Measurements from ENCODE around the gene SASH1. TPM values are rescaled to one million over a fixed set of nuclear protein-coding genes. Genes with fewer than 3 reads are reported as not detected.

Gene SASH1
- total RNA-seq, 1 donor from 2014 or later: 75.7 TPM

DNA sequence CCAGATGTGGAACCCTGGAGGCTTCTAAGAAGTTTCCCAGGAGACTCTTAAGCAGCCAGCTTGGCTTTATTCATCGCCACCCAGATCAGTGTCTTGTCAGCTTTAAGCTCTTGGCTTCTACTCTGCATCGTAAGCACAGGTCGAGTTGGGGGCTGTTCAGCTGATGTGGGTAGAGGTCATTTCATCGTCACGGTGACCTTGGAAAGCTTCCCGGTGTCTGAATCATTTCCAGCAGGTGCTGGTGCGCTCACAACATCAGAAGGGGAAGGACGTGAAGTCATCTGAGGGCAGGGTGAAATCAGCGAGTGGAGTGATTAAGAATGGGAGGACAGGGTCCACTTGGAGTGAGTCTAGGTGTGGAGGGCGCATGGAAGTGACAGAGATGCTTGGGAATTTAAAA is 112.6 kb downstream of the SASH1 start:
- TF ChIP-seq, protein P1, sequence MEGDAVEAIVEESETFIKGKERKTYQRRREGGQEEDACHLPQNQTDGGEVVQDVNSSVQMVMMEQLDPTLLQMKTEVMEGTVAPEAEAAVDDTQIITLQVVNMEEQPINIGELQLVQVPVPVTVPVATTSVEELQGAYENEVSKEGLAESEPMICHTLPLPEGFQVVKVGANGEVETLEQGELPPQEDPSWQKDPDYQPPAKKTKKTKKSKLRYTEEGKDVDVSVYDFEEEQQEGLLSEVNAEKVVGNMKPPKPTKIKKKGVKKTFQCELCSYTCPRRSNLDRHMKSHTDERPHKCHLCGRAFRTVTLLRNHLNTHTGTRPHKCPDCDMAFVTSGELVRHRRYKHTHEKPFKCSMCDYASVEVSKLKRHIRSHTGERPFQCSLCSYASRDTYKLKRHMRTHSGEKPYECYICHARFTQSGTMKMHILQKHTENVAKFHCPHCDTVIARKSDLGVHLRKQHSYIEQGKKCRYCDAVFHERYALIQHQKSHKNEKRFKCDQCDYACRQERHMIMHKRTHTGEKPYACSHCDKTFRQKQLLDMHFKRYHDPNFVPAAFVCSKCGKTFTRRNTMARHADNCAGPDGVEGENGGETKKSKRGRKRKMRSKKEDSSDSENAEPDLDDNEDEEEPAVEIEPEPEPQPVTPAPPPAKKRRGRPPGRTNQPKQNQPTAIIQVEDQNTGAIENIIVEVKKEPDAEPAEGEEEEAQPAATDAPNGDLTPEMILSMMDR (IDR thresholded peaks at IDR 0.05): no peak
- no peaks in the 10 kb centered on the region for H3K27me3 Mint-ChIP-seq (ENCODE audit: unreplicated experiment)
- no peak overlapping the region for H3K27ac Mint-ChIP-seq (ENCODE audit: unreplicated experiment)
- H3K4me3 Mint-ChIP-seq (ENCODE audit: unreplicated experiment): no peak overlapping the region
- peaks cover 13% of the 10 kb centered on the region for H3K4me1 Mint-ChIP-seq (ENCODE audit: unreplicated experiment)
- no peaks in the 10 kb centered on the region for H3K9me3 Mint-ChIP-seq (ENCODE audit: unreplicated experiment)
- H3K36me3 Mint-ChIP-seq (ENCODE audit: unreplicated experiment): peaks cover 19% of the 10 kb centered on the region
- no peak for DNase-seq (ENCODE audit: extremely low spot score, unreplicated experiment)

DNA sequence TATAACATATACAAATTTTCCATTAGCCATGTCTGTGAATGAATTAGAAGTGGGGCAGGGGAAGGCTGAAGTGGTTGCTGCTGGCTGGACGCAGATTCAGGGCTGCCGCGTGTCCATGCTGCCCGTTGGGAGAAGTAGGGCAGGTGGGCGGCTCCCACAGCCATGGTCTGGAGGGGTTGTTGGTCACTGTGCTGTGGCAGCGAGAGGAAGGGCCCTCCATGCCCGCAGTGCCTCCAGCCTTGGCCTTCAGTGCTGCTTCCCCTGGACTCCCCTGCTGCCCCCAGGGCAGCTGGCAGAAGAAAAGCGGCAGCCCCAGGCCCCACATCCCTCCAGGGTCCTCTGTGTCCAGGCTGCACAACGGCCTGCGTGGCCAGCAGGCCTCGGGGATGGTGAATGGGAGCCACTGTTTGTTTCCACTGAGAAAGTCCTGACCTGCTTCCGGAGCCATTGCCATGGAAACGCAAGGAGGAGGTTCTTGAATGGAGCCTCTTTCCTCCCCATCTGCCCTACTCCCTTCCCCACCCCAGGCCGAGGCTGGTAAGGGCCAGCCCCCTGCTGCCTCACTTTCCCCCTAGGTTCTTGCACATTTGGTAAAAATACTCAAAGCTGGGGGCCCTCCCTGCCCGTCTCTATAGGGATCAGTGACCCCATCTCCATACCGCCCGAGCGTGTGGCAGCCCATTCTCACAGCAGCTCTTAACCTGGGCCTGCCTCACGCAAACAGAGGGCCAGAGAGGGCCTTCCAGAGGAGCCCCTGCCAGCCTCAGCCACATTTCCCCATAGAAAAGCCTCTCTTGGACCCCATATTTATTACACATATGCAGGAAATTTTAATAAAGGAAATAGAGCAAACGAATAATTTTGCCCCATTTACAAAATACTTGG is 113.3 kb downstream of the SASH1 start:
- H3K9me3 Mint-ChIP-seq (ENCODE audit: unreplicated experiment): no peaks in the 10 kb centered on the region
- H3K27ac Mint-ChIP-seq (ENCODE audit: unreplicated experiment): peak overlapping the region; percentile 31
- H3K36me3 Mint-ChIP-seq (ENCODE audit: unreplicated experiment): peaks cover 14% of the 10 kb centered on the region
- DNase-seq (ENCODE audit: extremely low spot score, unreplicated experiment): no peak
- peaks cover 13% of the 10 kb centered on the region for H3K4me1 Mint-ChIP-seq (ENCODE audit: unreplicated experiment)
- no peak overlapping the region for H3K4me3 Mint-ChIP-seq (ENCODE audit: unreplicated experiment)
- no peaks in the 10 kb centered on the region for H3K27me3 Mint-ChIP-seq (ENCODE audit: unreplicated experiment)
- TF ChIP-seq, protein P1 (IDR thresholded peaks at IDR 0.05): no peak

DNA sequence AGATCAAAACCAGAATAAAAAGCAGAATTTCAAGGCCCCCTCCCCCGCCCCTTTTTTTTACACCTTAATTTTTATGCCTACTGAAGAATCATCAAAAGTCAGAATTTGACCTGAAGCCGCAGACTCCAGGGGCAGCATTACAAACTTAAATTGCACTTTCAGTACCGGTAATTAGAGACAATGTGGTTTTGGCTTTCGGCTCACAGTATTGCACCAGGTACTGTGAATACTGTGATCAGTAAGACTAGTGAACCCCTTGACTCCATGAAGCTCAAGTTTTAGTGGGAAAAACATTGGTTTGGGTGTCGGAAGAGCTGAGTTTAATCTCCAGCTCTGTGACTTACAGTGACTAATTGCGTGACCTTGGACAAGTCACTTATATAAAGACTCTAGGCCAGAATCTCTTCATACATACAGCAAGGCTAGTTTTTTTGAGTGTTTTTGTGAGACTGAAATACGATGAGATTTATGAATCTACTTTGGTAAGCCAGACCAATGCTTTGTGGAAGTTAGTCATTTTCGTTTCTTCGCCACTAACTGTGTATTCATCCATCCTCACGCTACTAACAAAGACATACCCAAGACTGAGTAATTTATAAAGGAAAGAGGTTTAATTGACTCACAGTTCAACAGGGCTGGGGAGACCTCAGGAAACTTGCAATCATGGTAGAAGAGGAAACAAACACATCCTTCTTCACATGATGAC is 114.7 kb downstream of the SASH1 start:
- no peak for DNase-seq (ENCODE audit: extremely low spot score, unreplicated experiment)
- peaks cover 8% of the 10 kb centered on the region for H3K36me3 Mint-ChIP-seq (ENCODE audit: unreplicated experiment)
- peaks cover 20% of the 10 kb centered on the region for H3K4me1 Mint-ChIP-seq (ENCODE audit: unreplicated experiment)
- no peak overlapping the region for H3K27ac Mint-ChIP-seq (ENCODE audit: unreplicated experiment)
- H3K4me3 Mint-ChIP-seq (ENCODE audit: unreplicated experiment): no peak overlapping the region
- H3K9me3 Mint-ChIP-seq (ENCODE audit: unreplicated experiment): no peaks in the 10 kb centered on the region
- H3K27me3 Mint-ChIP-seq (ENCODE audit: unreplicated experiment): no peaks in the 10 kb centered on the region
- TF ChIP-seq, protein P1 (IDR thresholded peaks at IDR 0.05): no peak

DNA sequence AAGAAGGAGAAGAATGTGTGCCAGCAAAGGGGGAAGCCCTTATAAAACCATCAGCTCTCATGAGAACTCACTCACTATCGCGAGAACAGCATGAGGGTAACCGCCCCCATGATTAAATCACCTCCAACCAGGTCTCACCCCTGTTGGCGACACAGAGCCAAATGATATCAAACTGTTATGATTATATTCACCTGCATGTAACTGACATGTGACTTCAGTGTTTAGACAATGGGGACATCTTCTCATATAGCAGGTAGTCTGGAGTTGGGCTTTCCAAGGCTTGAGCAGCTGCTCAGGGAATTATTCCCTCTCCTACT is 115.2 kb downstream of the SASH1 start:
- Mint-ChIP-seq H3K27ac (ENCODE audit: unreplicated experiment) (no peak overlapping the region), H3K27me3 (ENCODE audit: unreplicated experiment) (no peaks in the 10 kb centered on the region), H3K4me1 (ENCODE audit: unreplicated experiment) (peaks cover 24% of the 10 kb centered on the region), H3K9me3 (ENCODE audit: unreplicated experiment) (no peaks in the 10 kb centered on the region), H3K36me3 (ENCODE audit: unreplicated experiment) (peaks cover 8% of the 10 kb centered on the region), H3K4me3 (ENCODE audit: unreplicated experiment) (no peak overlapping the region)
- TF ChIP-seq, protein P1 (IDR thresholded peaks at IDR 0.05): no peak
- no peak for DNase-seq (ENCODE audit: extremely low spot score, unreplicated experiment)

DNA sequence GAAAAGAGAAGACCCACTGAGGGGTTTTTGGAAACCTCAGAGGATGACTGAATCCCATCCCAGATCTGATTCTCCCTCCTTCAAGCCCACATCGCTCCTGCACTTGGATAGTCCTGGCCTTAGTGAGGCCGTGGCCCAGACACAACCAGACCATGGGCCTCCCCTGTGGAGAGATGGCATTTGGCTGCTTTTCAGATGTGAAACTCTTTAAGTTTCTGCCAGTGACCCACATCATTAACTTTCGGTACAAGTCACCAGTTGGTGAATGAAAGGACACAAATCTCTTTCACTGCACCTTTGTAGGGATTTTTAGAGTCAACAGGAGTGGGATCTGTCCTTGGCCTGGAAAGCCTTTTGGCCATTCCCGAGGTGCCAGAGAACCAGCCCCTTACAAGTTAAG is 116.6 kb downstream of the SASH1 start:
- Mint-ChIP-seq H3K4me3 (ENCODE audit: unreplicated experiment) (no peak overlapping the region), H3K36me3 (ENCODE audit: unreplicated experiment) (peaks cover 11% of the 10 kb centered on the region), H3K27ac (ENCODE audit: unreplicated experiment) (no peak overlapping the region), H3K4me1 (ENCODE audit: unreplicated experiment) (peaks cover 35% of the 10 kb centered on the region), H3K9me3 (ENCODE audit: unreplicated experiment) (no peaks in the 10 kb centered on the region), H3K27me3 (ENCODE audit: unreplicated experiment) (no peaks in the 10 kb centered on the region)
- no peak for DNase-seq (ENCODE audit: extremely low spot score, unreplicated experiment)
- TF ChIP-seq, protein P1 (IDR thresholded peaks at IDR 0.05): no peak

All from osteocyte (in vitro differentiated cells).